HEK293 (cell line): ENCODE results near the gene TRIM56.
"Not testable (repeated sequence)": the region's sequence is repeated elsewhere in the genome, so short reads cannot be mapped to it uniquely, and the experiment has no call there.

Experiments
- CTCF ChIA-PET: fragments of 350-600 bp; formaldehyde crosslinking; extraction: SDS; loops from one replicate; lab custom pipeline; 2021; ENCODE audit warnings: antibody characterized with exemption; lab: Yijun Ruan, JAX
- POLR2A ChIA-PET: fragments of 300-600 bp; formaldehyde crosslinking; extraction: SDS; loops from one replicate; lab custom pipeline; 2020; ENCODE audit warnings: antibody characterized with exemption, inconsistent platforms; lab: Yijun Ruan, JAX
- H3K27ac ChIP-seq: fragments of 200-500 bp; sonication (Bioruptor generic); 2 replicates; pipeline ENCODE4 v1.5.1; 2014; ENCODE audit warnings: low read depth, low read length, control low read depth, inconsistent platforms; ENCODE audit errors: extremely low read depth
- H3K36me3 ChIP-seq, 2 experiments: fragments of 200-500 bp in 1 of 2; sonication (Bioruptor generic) in 1 of 2; 1 replicate in 1 of 2; 2 replicates in 1 of 2; pipeline ENCODE4 v1.5.1; 2014 to 2017; ENCODE audit warnings: inconsistent platforms in 2 of 2, low read length in 2 of 2; ENCODE audit not compliant: control insufficient read depth in 2 of 2, insufficient read depth in 1 of 2
- H3K4me1 ChIP-seq: fragments of 200-500 bp; sonication (Bioruptor generic); 2 replicates; pipeline ENCODE4 v1.5.1; 2014; ENCODE audit warnings: mild to moderate bottlenecking, low read length, inconsistent platforms; ENCODE audit not compliant: control insufficient read depth, insufficient read depth
- H3K4me3 ChIP-seq: 2 replicates; pipeline ENCODE4 v1.5.1; 2011; ENCODE audit warnings: low read depth, mild to moderate bottlenecking, control low read depth, low read length, moderate library complexity
- H3K9me3 ChIP-seq: fragments of 200-500 bp; sonication (Bioruptor generic); 2 replicates; pipeline ENCODE4 v1.5.1; 2014; ENCODE audit warnings: low read depth, low read length, inconsistent platforms; ENCODE audit not compliant: control insufficient read depth, insufficient read depth
- EGR2 ChIP-seq: fragments of 450-650 bp; formaldehyde crosslinking; IDR thresholded peaks from 2 replicates; pipeline ENCODE4 v1.5.1; 2016; ENCODE audit warnings: low read depth, missing biosample characterization, missing genetic modification characterization
- IKZF3 ChIP-seq: fragments of 450-650 bp; IDR thresholded peaks from 2 replicates; pipeline ENCODE4 v1.5.0; 2018; ENCODE audit warnings: missing biosample characterization, mild to moderate bottlenecking, missing genetic modification characterization, moderate library complexity
- OSR2 ChIP-seq: fragments of 450-650 bp; formaldehyde crosslinking; IDR thresholded peaks from 2 replicates; pipeline ENCODE4 v1.5.1; 2016; ENCODE audit warnings: missing biosample characterization, missing genetic modification characterization
- PRDM10 ChIP-seq: fragments of 450-650 bp; formaldehyde crosslinking; IDR thresholded peaks from 2 replicates; pipeline ENCODE4 v1.5.1; 2016; ENCODE audit warnings: missing biosample characterization, missing genetic modification characterization
- TCF7L2 ChIP-seq: IDR thresholded peaks from 2 replicates; pipeline ENCODE4 v1.6.1; 2011; ENCODE audit warnings: low read depth, mild to moderate bottlenecking, inconsistent platforms, low read length, moderate library complexity, borderline replicate concordance
- ZBTB21 ChIP-seq: fragments of 450-650 bp; formaldehyde crosslinking; IDR thresholded peaks from 2 replicates; pipeline ENCODE4 v1.5.1; 2017; ENCODE audit warnings: missing biosample characterization, missing genetic modification characterization
- ZIC2 ChIP-seq: fragments of 450-650 bp; formaldehyde crosslinking; IDR thresholded peaks from 2 replicates; pipeline ENCODE4 v1.5.1; 2016; ENCODE audit warnings: missing biosample characterization, missing genetic modification characterization
- ZNF10 ChIP-seq: fragments of 450-650 bp; formaldehyde crosslinking; IDR thresholded peaks from 2 replicates; pipeline ENCODE4 v1.5.1; 2017; ENCODE audit warnings: missing biosample characterization, missing genetic modification characterization
- ZNF121 ChIP-seq: fragments of 450-650 bp; formaldehyde crosslinking; IDR thresholded peaks from 2 replicates; pipeline ENCODE4 v1.5.1; 2016; ENCODE audit warnings: missing biosample characterization, missing genetic modification characterization
- ZNF140 ChIP-seq: fragments of 450-650 bp; formaldehyde crosslinking; IDR thresholded peaks from 2 replicates; pipeline ENCODE4 v1.5.1; 2016; ENCODE audit warnings: missing biosample characterization, missing genetic modification characterization
- ZNF146 ChIP-seq: fragments of 450-650 bp; formaldehyde crosslinking; IDR thresholded peaks from 2 replicates; pipeline ENCODE4 v1.5.1; 2016; ENCODE audit warnings: missing biosample characterization, missing genetic modification characterization
- ZNF26 ChIP-seq: fragments of 450-650 bp; formaldehyde crosslinking; IDR thresholded peaks from 2 replicates; pipeline ENCODE4 v1.5.1; 2016; ENCODE audit warnings: missing biosample characterization, missing genetic modification characterization
- ZNF280C ChIP-seq: fragments of 450-650 bp; formaldehyde crosslinking; IDR thresholded peaks from 2 replicates; pipeline ENCODE4 v1.5.1; 2016; ENCODE audit warnings: missing biosample characterization, missing genetic modification characterization
- ZNF302 ChIP-seq: fragments of 450-650 bp; formaldehyde crosslinking; IDR thresholded peaks from 2 replicates; pipeline ENCODE4 v1.5.1; 2016; ENCODE audit warnings: missing biosample characterization, missing genetic modification characterization, low read depth
- ZNF366 ChIP-seq: fragments of 450-650 bp; formaldehyde crosslinking; conservative IDR thresholded peaks from 2 replicates; pipeline ENCODE4 v1.5.1; 2016; ENCODE audit warnings: missing biosample characterization, missing genetic modification characterization
- ZNF404 ChIP-seq: fragments of 450-650 bp; formaldehyde crosslinking; IDR thresholded peaks from 2 replicates; pipeline ENCODE4 v1.5.1; 2017; ENCODE audit warnings: missing biosample characterization, missing genetic modification characterization
- ZNF521 ChIP-seq: fragments of 450-650 bp; formaldehyde crosslinking; IDR thresholded peaks from 2 replicates; pipeline ENCODE4 v1.5.1; 2017; ENCODE audit warnings: missing biosample characterization, mild to moderate bottlenecking, missing genetic modification characterization
- ZNF580 ChIP-seq: fragments of 450-650 bp; formaldehyde crosslinking; IDR thresholded peaks from 2 replicates; pipeline ENCODE4 v1.5.1; 2016; ENCODE audit warnings: missing biosample characterization, missing genetic modification characterization
- ZXDB ChIP-seq: fragments of 450-650 bp; formaldehyde crosslinking; IDR thresholded peaks from 2 replicates; pipeline ENCODE4 v1.5.1; 2016; ENCODE audit warnings: missing biosample characterization, missing genetic modification characterization

TRIM56 gene

GRCh38 chr7:101060992-101061391 lies 24.3 kb upstream of the TRIM56 start:
- CTCF ChIA-PET = interaction anchor here (0.6 to 1.2 kb wide), 3 partner anchors 17 to 591 kb away, joined by 3 to 4 read pairs (median 3); no protein-coding TSS in a partner anchor
- TF ChIP-seq PRDM10 (tag by site-specific recombination) = no peak
- no peak for TF ChIP-seq ZNF366 (tag by site-specific recombination)
- TF ChIP-seq ZNF146 (tag by site-specific recombination) = peak; percentile 64
- Histone ChIP-seq H3K9me3 (no peaks in the 10 kb centered on the region), H3K27ac (no peak overlapping the region), H3K4me1 (no peaks in the 10 kb centered on the region), H3K4me3 (no peak overlapping the region), H3K36me3 (no peaks in the 10 kb centered on the region)
- POLR2A ChIA-PET = interaction anchor here (0.6 to 0.7 kb wide), 2 partner anchors 171 to 671 kb away, joined by 4 read pairs; partner anchors contain the start of gene UFSP1

- peak; percentile 56 for TF ChIP-seq EGR2 (tag by site-specific recombination)
- POLR2A ChIA-PET, H3K36me3 ChIP-seq, H3K27ac ChIP-seq, H3K4me1 ChIP-seq, H3K9me3 ChIP-seq, H3K4me3 ChIP-seq: not testable (repeated sequence)
- CTCF ChIA-PET = interaction anchor here (0.8 kb wide), 1 partner anchor 13 kb away, joined by 3 read pairs; no protein-coding TSS in a partner anchor
Observed at GRCh38 chr7:101064176-101064550, 21.1 kb upstream of the TRIM56 start.

GRCh38 chr7:101065162-101065561 lies 20.1 kb upstream of the TRIM56 start:
- CTCF ChIA-PET = interaction anchor here (0.7 to 2.8 kb wide), 2 partner anchors 154 to 170 kb away, joined by 4 to 11 read pairs; partner anchors contain the start of gene ACHE
- H3K36me3 ChIP-seq, H3K9me3 ChIP-seq, H3K27ac ChIP-seq, H3K4me1 ChIP-seq, H3K4me3 ChIP-seq: not testable (repeated sequence)
- POLR2A ChIA-PET = interaction anchor here (0.6 kb wide), 1 partner anchor 771 kb away, joined by 4 read pairs; no protein-coding TSS in a partner anchor
- TF ChIP-seq ZNF121 = peak; percentile 100
- TF ChIP-seq ZNF580 (tag by site-specific recombination) = 0 out of 2 replicates have a peak, but pooled peaks have one; percentile 27

- Histone ChIP-seq H3K4me1 (peaks cover 3% of the 10 kb centered on the region; the same call in 1 of the 2 replicates), H3K4me3 (no peak overlapping the region), H3K27ac (peak overlapping the region; percentile 42), H3K36me3 (no peaks in the 10 kb centered on the region), H3K9me3 (no peaks in the 10 kb centered on the region)
- POLR2A ChIA-PET = interaction anchor here (1.6 kb wide), 1 partner anchor 177 kb away, joined by 4 read pairs; the partner anchor contains the start of gene UFSP1
- CTCF ChIA-PET = interaction anchor here (0.5 to 2.8 kb wide), 7 partner anchors 14 to 1203 kb away, joined by 3 to 11 read pairs (median 5); partner anchors contain the start of gene ACHE
- TF ChIP-seq ZNF404 (tag by site-specific recombination) (no peak), ZBTB21 (tag by site-specific recombination) (no peak), TCF7L2 (no peak), ZNF10 (tag by site-specific recombination) (no peak), ZNF26 (tag by site-specific recombination) (no peak), ZNF302 (tag by site-specific recombination) (no peak), ZXDB (no peak), ZNF280C (no peak), IKZF3 (tag by site-specific recombination) (peak; percentile 48; the same call in 1 of the 2 replicates), ZNF521 (tag by site-specific recombination) (no peak), OSR2 (tag by site-specific recombination) (peak; percentile 79), ZNF140 (tag by site-specific recombination) (no peak), ZIC2 (tag by site-specific recombination) (peak; percentile 89)
Observed at GRCh38 chr7:101066141-101066832, 19.0 kb upstream of the TRIM56 start.
